Neural cell (in vitro differentiated cells): ENCODE measurements around the gene GNB3. TPM values are rescaled to one million over a fixed set of nuclear protein-coding genes. Genes with fewer than 3 reads are reported as not detected.

ENCODE experiments used
- H2AFZ ChIP-seq: fragments of 200-600, 300-800 bp; sonication (generic), shearing (Covaris generic); 2 replicates; pipeline ENCODE4 v1.6.0; 2014; ENCODE audit warnings: low read depth, mild to moderate bottlenecking, antibody characterized with exemption, low read length, moderate library complexity
- H3F3A ChIP-seq: fragments of 200-600 bp; shearing (Covaris generic); 2 replicates; pipeline ENCODE4 v1.6.1; 2016; ENCODE audit warnings: mild to moderate bottlenecking, moderate library complexity, mixed read lengths, antibody characterized with exemption, low read length; ENCODE audit not compliant: insufficient read depth, poor library complexity, severe bottlenecking
- H3K27ac ChIP-seq: fragments of 200-600, 300-800 bp; sonication (generic), shearing (Covaris generic); 2 replicates; pipeline ENCODE4 v1.5.1; 2014; ENCODE audit warnings: mild to moderate bottlenecking, low read length, moderate library complexity
- H3K27me3 ChIP-seq: fragments of 300-800, 200-600 bp; sonication (generic), shearing (Covaris generic); 2 replicates; pipeline ENCODE4 v1.6.0; 2014; ENCODE audit warnings: mild to moderate bottlenecking, low read depth, low read length, moderate library complexity; ENCODE audit not compliant: insufficient read depth
- H3K36me3 ChIP-seq: fragments of 300-800, 200-600 bp; sonication (generic), shearing (Covaris generic); 2 replicates; pipeline ENCODE4 v1.5.1; 2014; ENCODE audit warnings: mild to moderate bottlenecking, antibody characterized with exemption, low read length, moderate library complexity; ENCODE audit not compliant: insufficient read depth
- H3K4me2 ChIP-seq: fragments of 300-800, 200-600 bp; sonication (generic), shearing (Covaris generic); 2 replicates; pipeline ENCODE4 v1.6.0; 2014; ENCODE audit warnings: mild to moderate bottlenecking, low read length
- H3K4me3 ChIP-seq: fragments of 300-800, 200-600 bp; sonication (generic), shearing (Covaris generic); 2 replicates; pipeline ENCODE4 v1.5.1; 2014; ENCODE audit warnings: mild to moderate bottlenecking, low read length, moderate library complexity
- H3K79me2 ChIP-seq: fragments of 200-600 bp; shearing (Covaris generic); replicated peaks from 2 replicates; pipeline ENCODE4 v1.6.0; 2014; ENCODE audit warnings: mild to moderate bottlenecking, low read length, moderate library complexity; ENCODE audit not compliant: insufficient read depth
- H3K9ac ChIP-seq: fragments of 300-800, 200-600 bp; sonication (generic), shearing (Covaris generic); 2 replicates; pipeline ENCODE4 v1.6.1; 2016; ENCODE audit warnings: mild to moderate bottlenecking, low read length, mixed read lengths
- H3K9me2 ChIP-seq: fragments of 200-600 bp; shearing (Covaris generic); 2 replicates; pipeline ENCODE4 v1.6.1; 2016; ENCODE audit warnings: mild to moderate bottlenecking, low read length, mixed read lengths; ENCODE audit not compliant: insufficient read depth
- H3K9me3 ChIP-seq: fragments of 200-600, 300-800 bp; sonication (generic), shearing (Covaris generic); 2 replicates; pipeline ENCODE4 v1.6.1; 2016; ENCODE audit warnings: mild to moderate bottlenecking, mixed run types, low read length, moderate library complexity, mixed read lengths
- H4K20me1 ChIP-seq: fragments of 200-600 bp; shearing (Covaris generic); 2 replicates; pipeline ENCODE4 v1.6.1; 2016; ENCODE audit warnings: mild to moderate bottlenecking, mixed run types; ENCODE audit not compliant: insufficient read depth
- EP300 ChIP-seq: fragments of 450-650 bp; conservative IDR thresholded peaks from 2 replicates; pipeline ENCODE4 v1.6.1; 2014; ENCODE audit warnings: antibody characterized with exemption, mild to moderate bottlenecking, moderate library complexity; ENCODE audit not compliant: poor library complexity, severe bottlenecking
- EZH2 ChIP-seq: fragments of 200-600, 300-800 bp; shearing (Covaris generic), sonication (generic); IDR thresholded peaks from 2 replicates; pipeline ENCODE4 v1.6.1; 2014; ENCODE audit warnings: antibody characterized with exemption, low read length, borderline replicate concordance, mild to moderate bottlenecking; ENCODE audit not compliant: insufficient read depth, poor library complexity, severe bottlenecking
- MXI1 ChIP-seq: fragments of 450-650 bp; conservative IDR thresholded peaks from 2 replicates; pipeline ENCODE4 v1.6.1; 2014; ENCODE audit warnings: antibody characterized with exemption, mild to moderate bottlenecking; ENCODE audit not compliant: poor library complexity, severe bottlenecking
- POLR2AphosphoS5 ChIP-seq: IDR thresholded peaks from 2 replicates; pipeline ENCODE4 v1.6.1; 2012
- RAD21 ChIP-seq: fragments of 450-650 bp; conservative IDR thresholded peaks from 2 replicates; pipeline ENCODE4 v1.6.1; 2014; ENCODE audit warnings: antibody characterized with exemption, mild to moderate bottlenecking, moderate library complexity
- SMC3 ChIP-seq: fragments of 450-650 bp; conservative IDR thresholded peaks from 2 replicates; pipeline ENCODE4 v1.6.1; 2014; ENCODE audit warnings: antibody characterized with exemption, mild to moderate bottlenecking, moderate library complexity; ENCODE audit not compliant: poor library complexity
- TAF1 ChIP-seq: IDR thresholded peaks from 2 replicates; pipeline ENCODE4 v1.6.1; 2012; ENCODE audit warnings: low read depth
- polyA plus RNA-seq: library from polyadenylated mRNA; depleted of rRNA; stranded (reverse); fragments of >200 nt; gene quantifications from 2 replicates; pipeline ENCODE4 v1.2.3, GENCODE V29; 2014
- TF ChIP-seq, protein P1 (sequence below): IDR thresholded peaks from 2 replicates; pipeline ENCODE4 v1.6.1; 2012; ENCODE audit warnings: borderline replicate concordance
- TF ChIP-seq, protein P2 (sequence below): fragments of 450-650 bp; IDR thresholded peaks from 2 replicates; pipeline ENCODE4 v1.5.1; 2014; ENCODE audit warnings: antibody characterized with exemption, mild to moderate bottlenecking, moderate library complexity; ENCODE audit not compliant: poor library complexity, severe bottlenecking

GNB3 gene
- polyA plus RNA-seq, 1 donor from 2014 or later, result 18.8 TPM

DNA sequence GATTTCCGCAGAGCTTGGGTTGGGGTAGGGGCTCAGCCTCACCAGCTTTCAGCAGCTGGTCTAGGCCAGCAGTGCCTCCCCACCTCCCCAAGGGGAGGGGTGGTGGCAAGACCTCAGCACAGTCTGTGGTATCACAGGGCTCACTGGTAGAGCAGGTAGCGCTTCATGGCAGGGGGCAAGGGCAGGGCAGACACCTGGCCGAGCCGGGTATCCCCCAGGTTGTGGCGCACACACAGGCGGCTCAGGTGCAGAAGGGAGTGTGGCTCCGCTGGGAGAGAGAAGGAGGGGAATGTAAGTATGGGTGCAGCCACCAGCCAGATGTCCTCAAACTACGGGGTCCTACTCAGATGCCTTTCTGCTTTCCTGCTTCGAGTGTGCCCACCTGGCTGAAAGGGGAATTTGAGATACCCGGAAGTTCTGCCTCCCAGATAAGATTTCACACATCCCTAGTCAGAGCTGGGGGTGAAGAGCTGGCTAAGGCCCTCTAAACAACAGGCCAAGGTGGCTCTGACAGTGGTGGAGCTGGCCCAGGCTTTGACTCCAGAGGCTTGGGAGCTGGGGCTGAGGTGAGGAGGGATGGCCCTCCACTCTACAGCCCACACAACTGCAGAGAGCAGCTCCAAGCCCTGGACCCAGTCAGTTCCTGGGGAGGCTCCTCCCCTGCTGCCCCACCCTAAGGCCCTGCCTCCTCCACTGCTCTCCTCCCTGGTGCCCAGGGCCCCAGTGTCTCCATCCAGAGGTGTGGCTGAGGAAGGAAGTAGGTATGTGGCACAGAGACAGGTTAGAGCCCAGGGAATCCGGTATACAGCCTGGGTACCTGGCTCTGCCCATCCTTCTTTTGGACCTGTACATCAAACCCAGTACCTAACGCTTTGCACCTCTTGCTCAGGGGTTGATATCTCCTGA, 30.6 kb downstream of the GNB3 start:
- H4K20me1 ChIP-seq, result no peaks in the 10 kb centered on the region
- no peaks in the 10 kb centered on the region for H3K27me3 ChIP-seq
- no peak overlapping the region for H3K27ac ChIP-seq
- H3K9me2 ChIP-seq, result no peaks in the 10 kb centered on the region
- H2AFZ ChIP-seq, result no peak overlapping the region
- H3K4me2 ChIP-seq, result no peak overlapping the region
- peak overlapping the region; percentile 88 for H3K4me3 ChIP-seq
- no peaks in the 10 kb centered on the region for H3K79me2 ChIP-seq
- TF ChIP-seq TAF1, result no peak
- no peak for TF ChIP-seq MXI1
- TF ChIP-seq EZH2, result no peak
- TF ChIP-seq, protein P1, sequence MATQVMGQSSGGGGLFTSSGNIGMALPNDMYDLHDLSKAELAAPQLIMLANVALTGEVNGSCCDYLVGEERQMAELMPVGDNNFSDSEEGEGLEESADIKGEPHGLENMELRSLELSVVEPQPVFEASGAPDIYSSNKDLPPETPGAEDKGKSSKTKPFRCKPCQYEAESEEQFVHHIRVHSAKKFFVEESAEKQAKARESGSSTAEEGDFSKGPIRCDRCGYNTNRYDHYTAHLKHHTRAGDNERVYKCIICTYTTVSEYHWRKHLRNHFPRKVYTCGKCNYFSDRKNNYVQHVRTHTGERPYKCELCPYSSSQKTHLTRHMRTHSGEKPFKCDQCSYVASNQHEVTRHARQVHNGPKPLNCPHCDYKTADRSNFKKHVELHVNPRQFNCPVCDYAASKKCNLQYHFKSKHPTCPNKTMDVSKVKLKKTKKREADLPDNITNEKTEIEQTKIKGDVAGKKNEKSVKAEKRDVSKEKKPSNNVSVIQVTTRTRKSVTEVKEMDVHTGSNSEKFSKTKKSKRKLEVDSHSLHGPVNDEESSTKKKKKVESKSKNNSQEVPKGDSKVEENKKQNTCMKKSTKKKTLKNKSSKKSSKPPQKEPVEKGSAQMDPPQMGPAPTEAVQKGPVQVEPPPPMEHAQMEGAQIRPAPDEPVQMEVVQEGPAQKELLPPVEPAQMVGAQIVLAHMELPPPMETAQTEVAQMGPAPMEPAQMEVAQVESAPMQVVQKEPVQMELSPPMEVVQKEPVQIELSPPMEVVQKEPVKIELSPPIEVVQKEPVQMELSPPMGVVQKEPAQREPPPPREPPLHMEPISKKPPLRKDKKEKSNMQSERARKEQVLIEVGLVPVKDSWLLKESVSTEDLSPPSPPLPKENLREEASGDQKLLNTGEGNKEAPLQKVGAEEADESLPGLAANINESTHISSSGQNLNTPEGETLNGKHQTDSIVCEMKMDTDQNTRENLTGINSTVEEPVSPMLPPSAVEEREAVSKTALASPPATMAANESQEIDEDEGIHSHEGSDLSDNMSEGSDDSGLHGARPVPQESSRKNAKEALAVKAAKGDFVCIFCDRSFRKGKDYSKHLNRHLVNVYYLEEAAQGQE, result no peak
- TF ChIP-seq, protein P2, sequence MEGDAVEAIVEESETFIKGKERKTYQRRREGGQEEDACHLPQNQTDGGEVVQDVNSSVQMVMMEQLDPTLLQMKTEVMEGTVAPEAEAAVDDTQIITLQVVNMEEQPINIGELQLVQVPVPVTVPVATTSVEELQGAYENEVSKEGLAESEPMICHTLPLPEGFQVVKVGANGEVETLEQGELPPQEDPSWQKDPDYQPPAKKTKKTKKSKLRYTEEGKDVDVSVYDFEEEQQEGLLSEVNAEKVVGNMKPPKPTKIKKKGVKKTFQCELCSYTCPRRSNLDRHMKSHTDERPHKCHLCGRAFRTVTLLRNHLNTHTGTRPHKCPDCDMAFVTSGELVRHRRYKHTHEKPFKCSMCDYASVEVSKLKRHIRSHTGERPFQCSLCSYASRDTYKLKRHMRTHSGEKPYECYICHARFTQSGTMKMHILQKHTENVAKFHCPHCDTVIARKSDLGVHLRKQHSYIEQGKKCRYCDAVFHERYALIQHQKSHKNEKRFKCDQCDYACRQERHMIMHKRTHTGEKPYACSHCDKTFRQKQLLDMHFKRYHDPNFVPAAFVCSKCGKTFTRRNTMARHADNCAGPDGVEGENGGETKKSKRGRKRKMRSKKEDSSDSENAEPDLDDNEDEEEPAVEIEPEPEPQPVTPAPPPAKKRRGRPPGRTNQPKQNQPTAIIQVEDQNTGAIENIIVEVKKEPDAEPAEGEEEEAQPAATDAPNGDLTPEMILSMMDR, result no peak
- TF ChIP-seq SMC3, result no peak
- no peak for TF ChIP-seq POLR2AphosphoS5
- no peaks in the 10 kb centered on the region for H3K9me3 ChIP-seq
- peaks cover 3% of the 10 kb centered on the region for H3F3A ChIP-seq
- no peaks in the 10 kb centered on the region for H3K36me3 ChIP-seq
- H3K9ac ChIP-seq, result peak overlapping the region; percentile 75

DNA sequence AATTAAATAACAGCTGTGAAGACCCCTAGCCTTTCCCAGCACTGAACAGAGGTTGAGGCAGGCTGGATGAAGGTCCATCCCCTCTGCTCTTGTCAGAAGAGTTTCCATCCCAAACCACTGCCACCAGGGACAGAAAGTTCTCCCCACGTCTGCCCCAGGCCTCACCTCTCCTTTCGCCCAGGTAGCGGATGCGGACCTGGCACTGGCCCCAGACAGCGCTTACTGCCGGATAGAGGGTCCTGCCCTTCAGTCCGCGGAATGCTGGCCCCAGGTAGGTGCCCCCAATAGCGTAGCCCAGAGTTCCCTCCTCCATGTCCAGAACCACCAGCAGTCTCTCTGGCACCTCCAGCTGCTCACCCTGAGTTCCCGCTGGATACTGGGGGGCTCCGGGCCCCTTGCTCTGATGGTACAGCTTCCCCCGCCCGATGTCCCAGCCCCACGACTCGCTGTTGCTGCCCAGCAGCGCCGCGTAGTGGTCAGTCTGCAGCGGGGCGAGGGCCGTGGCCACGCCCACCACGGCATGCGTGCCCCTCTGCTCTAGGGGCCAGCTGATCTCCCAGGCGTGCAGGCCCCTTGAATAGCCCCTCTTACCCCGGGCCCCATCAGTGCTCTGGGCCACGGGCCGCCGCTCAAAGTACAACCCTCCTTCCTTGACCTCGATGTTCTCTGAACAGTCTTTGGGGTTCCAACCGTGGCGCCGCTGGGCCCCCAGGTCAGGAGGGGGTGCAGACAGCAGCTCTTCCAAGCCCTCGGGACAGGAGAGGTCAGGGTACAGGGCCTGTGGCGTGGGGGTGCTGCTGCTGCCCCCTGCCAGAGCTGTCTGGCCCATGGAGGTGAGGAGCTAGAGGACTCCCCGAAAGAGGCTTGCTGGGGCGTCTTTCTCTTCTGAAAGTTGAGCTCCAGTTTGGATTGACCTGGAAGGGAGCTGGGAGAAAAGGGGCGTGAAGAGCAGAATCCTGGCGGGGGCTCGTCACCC, 31.6 kb downstream of the GNB3 start:
- H4K20me1 ChIP-seq, result no peaks in the 10 kb centered on the region
- peak overlapping the region; percentile 86 for H3K4me2 ChIP-seq
- H3K4me3 ChIP-seq, result peak overlapping the region; percentile 88
- H2AFZ ChIP-seq, result peak overlapping the region; percentile 40
- H3K27ac ChIP-seq, result peak overlapping the region; percentile 65
- H3K79me2 ChIP-seq, result no peaks in the 10 kb centered on the region
- H3K27me3 ChIP-seq, result no peaks in the 10 kb centered on the region
- H3K9me2 ChIP-seq, result no peaks in the 10 kb centered on the region
- no peaks in the 10 kb centered on the region for H3F3A ChIP-seq
- H3K9me3 ChIP-seq, result no peaks in the 10 kb centered on the region
- TF ChIP-seq, protein P2, result peak; percentile 89
- peak; percentile 60 for TF ChIP-seq MXI1
- TF ChIP-seq POLR2AphosphoS5, result peak; percentile 34
- no peak for TF ChIP-seq EZH2
- TF ChIP-seq TAF1, result no peak
- peak; percentile 51 for TF ChIP-seq RAD21
- no peak for TF ChIP-seq EP300
- peak; percentile 64 for TF ChIP-seq SMC3
- TF ChIP-seq, protein P1, result no peak
- H3K9ac ChIP-seq, result peak overlapping the region; percentile 75
- no peaks in the 10 kb centered on the region for H3K36me3 ChIP-seq
